Endodermal cell (in vitro differentiated cells): ENCODE measurements around the gene KIF12. TPM values are rescaled to one million over a fixed set of nuclear protein-coding genes. Genes with fewer than 3 reads are reported as not detected.
A peak's percentile ranks its signal among the peaks of the same experiment; 100 is the strongest.

ENCODE experiments used
- DNase-seq: peaks from one replicate; pipeline ENCODE4 v3.0.0-alpha.2; 2017
- H3K27ac ChIP-seq: 2 replicates; pipeline ENCODE4 v1.5.1; 2013; ENCODE audit warnings: mild to moderate bottlenecking, low read depth, low read length, moderate library complexity
- H3K27me3 ChIP-seq: 2 replicates; pipeline ENCODE4 v1.6.1; 2013; ENCODE audit warnings: mild to moderate bottlenecking, low read length, moderate library complexity; ENCODE audit not compliant: insufficient read depth, control insufficient read depth, poor library complexity, severe bottlenecking
- H3K36me3 ChIP-seq: 2 replicates; pipeline ENCODE4 v1.7.0; 2013; ENCODE audit warnings: mild to moderate bottlenecking, low read length, moderate library complexity; ENCODE audit not compliant: control insufficient read depth, insufficient read depth
- H3K4me1 ChIP-seq: one replicate; pipeline ENCODE4 v1.7.0; 2013; ENCODE audit warnings: low read length; ENCODE audit not compliant: control insufficient read depth, insufficient read depth
- H3K4me3 ChIP-seq: 2 replicates; pipeline ENCODE4 v1.5.1; 2013; ENCODE audit warnings: mild to moderate bottlenecking, low read length, moderate library complexity
- H3K9ac ChIP-seq: 2 replicates; pipeline ENCODE4 v1.6.1; 2013; ENCODE audit warnings: mild to moderate bottlenecking, low read length, moderate library complexity; ENCODE audit not compliant: poor library complexity, severe bottlenecking; ENCODE audit errors: extremely low read depth
- H3K9me3 ChIP-seq: 2 replicates; pipeline ENCODE4 v1.6.1; 2013; ENCODE audit warnings: mild to moderate bottlenecking, low read length, moderate library complexity; ENCODE audit not compliant: control insufficient read depth
- H3K27ac Mint-ChIP-seq: 2 replicates; pipeline ENCODE4 v1.8.0; 2020; ENCODE audit warnings: mixed read lengths
- H3K27me3 Mint-ChIP-seq: 2 replicates; pipeline ENCODE4 v1.8.0; 2021; ENCODE audit warnings: mild to moderate bottlenecking, mixed read lengths; ENCODE audit not compliant: insufficient read depth
- H3K36me3 Mint-ChIP-seq: 2 replicates; pipeline ENCODE4 v1.8.0; 2020; ENCODE audit warnings: low read depth, mixed read lengths
- H3K4me1 Mint-ChIP-seq: 2 replicates; pipeline ENCODE4 v1.8.0; 2020; ENCODE audit warnings: mixed read lengths
- H3K4me3 Mint-ChIP-seq: 2 replicates; pipeline ENCODE4 v1.8.0; 2020; ENCODE audit warnings: mild to moderate bottlenecking, moderate library complexity, mixed read lengths
- H3K9me3 Mint-ChIP-seq: 2 replicates; pipeline ENCODE4 v1.8.0; 2020; ENCODE audit warnings: mild to moderate bottlenecking, mixed read lengths
- CTCF ChIP-seq: fragments of 200-600 bp; sonication (generic); conservative IDR thresholded peaks from 2 replicates; pipeline ENCODE4 v1.5.0; 2021; ENCODE audit warnings: antibody characterized with exemption, mild to moderate bottlenecking
- WGBS, 2 experiments: methylation state at CpG; one replicate each; pipeline versions ENCODE4 v1.1.5 to v1.1.7; 2013; ENCODE audit warnings: missing lambda C conversion rate in 2 of 2, mixed read lengths in 1 of 2; ENCODE audit not compliant: insufficient coverage in 1 of 2, insufficient read length in 1 of 2; 5-methylcytosine and 5-hydroxymethylcytosine counted together
- total RNA-seq, 2 donors: library from RNA; stranded (reverse); fragmentation: NEBNext Ultra II Directional in 1 of 2; extraction: Animal tissue kit (Norgen Biotek cat#: 25700) in 1 of 2; gene quantifications; 2 replicates in 1 of 2; 3 replicates in 1 of 2; pipeline ENCODE4 v1.2.1, GENCODE V29; 2021

KIF12 gene
- total RNA-seq, 2 donors from 2014 or later, result 11.4 to 16.3 TPM

- Mint-ChIP-seq H3K4me1 (no peaks in the 10 kb centered on the region), H3K4me3 (no peak overlapping the region), H3K36me3 (peaks cover 6% of the 10 kb centered on the region), H3K27me3 (peaks cover 19% of the 10 kb centered on the region), H3K27ac (no peak overlapping the region), H3K9me3 (no peaks in the 10 kb centered on the region)
- Histone ChIP-seq H3K9ac (no peak overlapping the region), H3K4me3 (no peak overlapping the region), H3K4me1 (no peaks in the 10 kb centered on the region), H3K36me3 (no peaks in the 10 kb centered on the region), H3K27me3 (peaks cover 26% of the 10 kb centered on the region), H3K9me3 (no peaks in the 10 kb centered on the region), H3K27ac (no peak overlapping the region)
- peak; percentile 21 for DNase-seq
- 86% methylated on average over 4 of the region's 4 CpGs; no CpG with 5 or more reads in 1 of the 2 experiments for WGBS, 2 experiments
- no peak for TF ChIP-seq CTCF
Observed at GRCh38 chr9:114093031-114093471, 6.0 kb downstream of the KIF12 start.

GRCh38 chr9:114092336-114092735, 6.8 kb downstream of the KIF12 start:
- no peak for TF ChIP-seq CTCF
- H3K4me1 ChIP-seq, result no peaks in the 10 kb centered on the region
- peak; percentile 24 for DNase-seq
- H3K9me3 ChIP-seq, result no peaks in the 10 kb centered on the region
- H3K9ac ChIP-seq, result no peak overlapping the region
- Mint-ChIP-seq H3K4me3 (no peak overlapping the region), H3K36me3 (peaks cover 6% of the 10 kb centered on the region), H3K27me3 (peaks cover 15% of the 10 kb centered on the region), H3K9me3 (no peaks in the 10 kb centered on the region), H3K27ac (no peak overlapping the region), H3K4me1 (no peaks in the 10 kb centered on the region)
- H3K27me3 ChIP-seq, result peaks cover 19% of the 10 kb centered on the region
- H3K27ac ChIP-seq, result no peak overlapping the region
- WGBS, 2 experiments, result 93 to 100% methylated on average over 1 to 4 of the region's 4 CpGs
- H3K4me3 ChIP-seq, result no peak overlapping the region
- no peaks in the 10 kb centered on the region for H3K36me3 ChIP-seq

GRCh38 chr9:114091711-114092110, 7.4 kb downstream of the KIF12 start:
- H3K36me3 Mint-ChIP-seq, result peaks cover 6% of the 10 kb centered on the region

More at GRCh38 chr9:114091711-114092110, 7.4 kb downstream of the KIF12 start:
- Histone ChIP-seq H3K4me1 (no peaks in the 10 kb centered on the region), H3K27ac (no peak overlapping the region), H3K9ac (no peak overlapping the region), H3K4me3 (no peak overlapping the region), H3K27me3 (peaks cover 13% of the 10 kb centered on the region), H3K9me3 (no peaks in the 10 kb centered on the region), H3K36me3 (no peaks in the 10 kb centered on the region)
- Mint-ChIP-seq H3K4me1 (no peaks in the 10 kb centered on the region), H3K9me3 (no peaks in the 10 kb centered on the region), H3K4me3 (no peak overlapping the region), H3K27ac (no peak overlapping the region), H3K27me3 (peaks cover 11% of the 10 kb centered on the region)
- TF ChIP-seq CTCF, result no peak
- peak; percentile 28 for DNase-seq
- 64 to 90% methylated on average over 2 to 8 of the region's 8 CpGs for WGBS, 2 experiments
